ENCODE measurements around the gene NOTCH2. TPM values are rescaled to one million over a fixed set of nuclear protein-coding genes. Genes with fewer than 3 reads are reported as not detected.

The NOTCH2 gene
- total RNA-seq, 4 donors from 2014 or later: 90.2 to 170 (median 118) TPM

DNA sequence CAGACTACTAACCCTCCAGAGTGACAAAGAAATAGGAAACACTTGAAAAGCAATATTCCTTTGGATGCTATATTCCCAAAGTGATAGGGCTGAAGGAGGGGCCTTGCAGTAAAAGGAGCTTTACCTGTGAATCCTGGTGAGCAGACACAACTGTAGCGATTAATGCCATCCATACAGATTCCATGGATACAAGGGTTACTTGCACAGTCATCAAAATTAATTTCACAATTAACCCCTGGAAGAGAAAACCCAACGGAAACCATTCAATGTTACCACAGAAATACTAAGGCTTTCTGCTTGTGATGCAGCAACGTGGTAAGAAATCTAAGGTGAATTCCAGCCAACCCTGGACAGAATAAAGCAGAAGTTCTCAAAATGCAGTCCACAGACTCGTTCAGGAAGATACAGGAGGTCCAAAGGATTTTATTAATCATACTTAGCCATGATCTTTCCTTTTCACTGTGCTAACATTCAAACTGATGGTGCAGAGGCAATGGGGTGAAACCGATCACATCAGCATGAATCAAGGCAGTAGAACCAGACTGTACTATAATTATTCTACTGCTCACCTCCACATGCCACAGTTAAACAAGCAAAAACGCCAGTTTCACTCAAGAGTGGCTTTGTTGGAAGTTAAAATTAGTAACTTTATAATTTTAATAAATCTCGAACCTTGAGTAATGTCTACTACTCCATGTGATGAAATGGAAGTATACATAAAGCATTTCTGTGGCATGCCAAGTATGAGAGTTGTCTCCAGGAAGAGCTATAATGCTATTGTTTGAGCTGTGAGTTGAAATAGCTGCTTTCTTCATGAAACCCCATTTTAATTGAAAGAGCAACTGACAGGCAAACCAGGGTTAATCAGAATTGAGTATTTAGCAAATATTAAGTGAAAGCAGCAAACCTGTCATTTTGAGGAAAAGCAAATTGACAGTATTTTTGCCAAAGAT is 109.9 kb downstream of the NOTCH2 start:
- TF ChIP-seq, protein P1, sequence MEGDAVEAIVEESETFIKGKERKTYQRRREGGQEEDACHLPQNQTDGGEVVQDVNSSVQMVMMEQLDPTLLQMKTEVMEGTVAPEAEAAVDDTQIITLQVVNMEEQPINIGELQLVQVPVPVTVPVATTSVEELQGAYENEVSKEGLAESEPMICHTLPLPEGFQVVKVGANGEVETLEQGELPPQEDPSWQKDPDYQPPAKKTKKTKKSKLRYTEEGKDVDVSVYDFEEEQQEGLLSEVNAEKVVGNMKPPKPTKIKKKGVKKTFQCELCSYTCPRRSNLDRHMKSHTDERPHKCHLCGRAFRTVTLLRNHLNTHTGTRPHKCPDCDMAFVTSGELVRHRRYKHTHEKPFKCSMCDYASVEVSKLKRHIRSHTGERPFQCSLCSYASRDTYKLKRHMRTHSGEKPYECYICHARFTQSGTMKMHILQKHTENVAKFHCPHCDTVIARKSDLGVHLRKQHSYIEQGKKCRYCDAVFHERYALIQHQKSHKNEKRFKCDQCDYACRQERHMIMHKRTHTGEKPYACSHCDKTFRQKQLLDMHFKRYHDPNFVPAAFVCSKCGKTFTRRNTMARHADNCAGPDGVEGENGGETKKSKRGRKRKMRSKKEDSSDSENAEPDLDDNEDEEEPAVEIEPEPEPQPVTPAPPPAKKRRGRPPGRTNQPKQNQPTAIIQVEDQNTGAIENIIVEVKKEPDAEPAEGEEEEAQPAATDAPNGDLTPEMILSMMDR (IDR thresholded peaks at IDR 0.05; ENCODE audit: low read depth): no peak

GRCh38 chr1:119958223-119958622 is 111.2 kb downstream of the NOTCH2 start:
- TF ChIP-seq, protein P1 (IDR thresholded peaks at IDR 0.05; ENCODE audit: low read depth): no peak

GRCh38 chr1:119956306-119956705 is 113.2 kb downstream of the NOTCH2 start:
- TF ChIP-seq, protein P1 (IDR thresholded peaks at IDR 0.05; ENCODE audit: low read depth): no peak

DNA sequence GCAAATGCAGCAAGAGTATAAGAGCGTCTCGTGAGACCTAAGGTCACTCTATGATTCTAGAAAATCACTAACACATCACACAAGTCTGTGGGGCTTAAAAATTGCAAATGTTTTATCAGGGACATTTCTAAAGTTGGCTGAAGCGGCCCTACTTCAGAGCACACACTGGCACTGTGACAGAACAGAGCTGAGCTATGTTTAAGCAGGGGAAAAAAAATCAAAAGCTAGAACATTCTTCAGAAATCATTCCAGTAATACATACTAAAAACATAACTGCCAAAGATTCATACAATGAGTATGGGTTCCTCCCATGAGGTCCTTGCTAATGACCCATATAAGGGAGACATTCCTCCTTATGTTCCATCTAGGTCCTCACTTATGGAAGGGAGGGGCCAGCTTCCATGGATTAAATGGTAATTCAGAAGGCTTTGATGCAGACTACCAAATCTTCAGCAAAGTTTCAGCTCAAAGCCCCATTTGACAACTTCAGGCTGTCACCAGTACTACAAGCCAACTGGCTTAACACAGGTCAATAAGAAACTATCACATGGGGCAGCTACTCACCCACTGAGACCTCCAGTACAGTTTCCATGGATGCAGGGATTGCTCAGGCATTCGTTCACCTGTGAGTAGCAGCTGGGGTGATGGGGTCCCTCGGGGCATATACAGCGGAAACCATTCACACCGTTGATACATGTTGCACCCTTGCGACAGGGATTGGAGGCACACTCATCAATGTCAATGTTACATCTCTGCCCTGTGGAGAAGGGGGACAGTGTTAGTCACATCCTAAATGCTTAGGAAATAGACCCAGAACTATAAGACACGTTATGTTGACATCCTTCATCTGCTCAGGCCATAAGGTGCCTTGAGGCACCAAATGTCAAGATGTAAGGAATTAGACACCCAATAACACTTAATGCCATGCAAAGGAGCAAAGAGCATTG is 114.7 kb downstream of the NOTCH2 start:
- TF ChIP-seq, protein P1 (IDR thresholded peaks at IDR 0.05; ENCODE audit: low read depth): no peak

GRCh38 chr1:119953266-119953998 is 116.0 kb downstream of the NOTCH2 start:
- TF ChIP-seq, protein P1 (IDR thresholded peaks at IDR 0.05; ENCODE audit: low read depth): no peak

DNA sequence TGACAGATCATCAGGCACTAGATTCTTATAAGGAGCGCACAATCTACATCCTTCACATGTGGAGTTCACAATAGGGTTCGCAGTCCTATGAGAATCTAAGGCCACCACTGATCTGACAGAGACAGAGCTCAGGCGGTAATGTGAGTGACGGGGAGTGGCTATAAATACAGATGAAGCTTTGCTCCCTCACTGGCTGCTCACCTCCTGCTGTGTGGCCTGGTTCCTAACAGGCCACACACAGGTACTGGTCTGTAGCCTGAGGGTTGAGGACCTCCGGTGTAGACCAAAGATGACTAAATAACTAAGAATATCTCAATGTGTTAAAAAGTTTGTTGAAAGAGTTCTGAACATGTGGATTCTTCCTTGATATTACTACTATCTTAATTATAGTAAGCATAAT is 117.0 kb downstream of the NOTCH2 start:
- TF ChIP-seq, protein P1 (IDR thresholded peaks at IDR 0.05; ENCODE audit: low read depth): no peak
